Loucy (cell line): ENCODE measurements around the gene FUOM.
"Not testable (repeated sequence)": the region's sequence is repeated elsewhere in the genome, so short reads cannot be mapped to it uniquely, and the experiment has no call there.

Experiments
- H2AFZ ChIP-seq: fragments of 200-600 bp; sonication (generic); 2 replicates; pipeline ENCODE4 v1.6.0; 2016; ENCODE audit warnings: antibody characterized with exemption, mild to moderate bottlenecking, low read length, moderate library complexity
- H3F3A ChIP-seq: fragments of 200-600 bp; 2 replicates; pipeline ENCODE4 v1.6.0; 2016; ENCODE audit warnings: antibody characterized with exemption, low read depth, mild to moderate bottlenecking
- H3K27me3 ChIP-seq: fragments of 200-600 bp; sonication (generic); 2 replicates; pipeline ENCODE4 v1.6.1; 2014; ENCODE audit warnings: low read length, mild to moderate bottlenecking; ENCODE audit not compliant: insufficient read depth, poor library complexity, severe bottlenecking
- H3K36me3 ChIP-seq: fragments of 200-600 bp; sonication (generic); 2 replicates; pipeline ENCODE4 v1.6.1; 2016; ENCODE audit warnings: low read length; ENCODE audit not compliant: insufficient read depth
- H3K4me1 ChIP-seq: fragments of 200-600 bp; sonication (generic); 2 replicates; pipeline ENCODE4 v1.5.1; 2014; ENCODE audit warnings: low read length, mild to moderate bottlenecking; ENCODE audit not compliant: insufficient read depth, poor library complexity, severe bottlenecking
- H3K4me2 ChIP-seq: fragments of 200-600 bp; sonication (generic); 2 replicates; pipeline ENCODE4 v1.6.0; 2014; ENCODE audit warnings: antibody characterized with exemption, low read length, low read depth, mild to moderate bottlenecking; ENCODE audit not compliant: poor library complexity, severe bottlenecking
- H3K4me3 ChIP-seq: fragments of 200-600 bp; sonication (generic); 2 replicates; pipeline ENCODE4 v1.5.1; 2014; ENCODE audit warnings: low read length, mild to moderate bottlenecking, mixed read lengths; ENCODE audit not compliant: poor library complexity, severe bottlenecking
- H3K79me2 ChIP-seq: fragments of 200-600 bp; sonication (generic); 2 replicates; pipeline ENCODE4 v1.6.1; 2014; ENCODE audit warnings: low read length; ENCODE audit not compliant: insufficient read depth
- H3K9ac ChIP-seq: fragments of 200-600 bp; sonication (generic); 2 replicates; pipeline ENCODE4 v1.6.0; 2014; ENCODE audit warnings: mild to moderate bottlenecking, low read depth, low read length, moderate library complexity; ENCODE audit not compliant: poor library complexity, severe bottlenecking
- H3K9me2 ChIP-seq: fragments of 200-600 bp; sonication (generic); replicated peaks from 2 replicates; pipeline ENCODE4 v1.6.1; 2016; ENCODE audit warnings: low read depth, low read length, mixed read lengths
- H3K9me3 ChIP-seq: fragments of 200-600 bp; sonication (generic); 2 replicates; pipeline ENCODE4 v1.6.1; 2014; ENCODE audit warnings: mild to moderate bottlenecking, antibody characterized with exemption, low read length, low read depth; ENCODE audit not compliant: insufficient read depth
- H4K20me1 ChIP-seq: fragments of 200-600 bp; sonication (generic); 2 replicates; pipeline ENCODE4 v1.6.0; 2014; ENCODE audit warnings: antibody characterized with exemption, low read length, mild to moderate bottlenecking; ENCODE audit not compliant: insufficient read depth, poor library complexity, severe bottlenecking
- EZH2phosphoT487 ChIP-seq: fragments of 200-600 bp; IDR thresholded peaks from 2 replicates; pipeline ENCODE4 v1.6.1; 2018; ENCODE audit warnings: antibody characterized with exemption, mild to moderate bottlenecking, moderate library complexity, borderline replicate concordance
- TF ChIP-seq, protein P1 (sequence below): fragments of 200-600 bp; sonication (generic); conservative IDR thresholded peaks from 2 replicates; pipeline ENCODE4 v1.5.1; 2014; ENCODE audit warnings: mild to moderate bottlenecking, antibody characterized with exemption, low read length

FUOM gene

DNA sequence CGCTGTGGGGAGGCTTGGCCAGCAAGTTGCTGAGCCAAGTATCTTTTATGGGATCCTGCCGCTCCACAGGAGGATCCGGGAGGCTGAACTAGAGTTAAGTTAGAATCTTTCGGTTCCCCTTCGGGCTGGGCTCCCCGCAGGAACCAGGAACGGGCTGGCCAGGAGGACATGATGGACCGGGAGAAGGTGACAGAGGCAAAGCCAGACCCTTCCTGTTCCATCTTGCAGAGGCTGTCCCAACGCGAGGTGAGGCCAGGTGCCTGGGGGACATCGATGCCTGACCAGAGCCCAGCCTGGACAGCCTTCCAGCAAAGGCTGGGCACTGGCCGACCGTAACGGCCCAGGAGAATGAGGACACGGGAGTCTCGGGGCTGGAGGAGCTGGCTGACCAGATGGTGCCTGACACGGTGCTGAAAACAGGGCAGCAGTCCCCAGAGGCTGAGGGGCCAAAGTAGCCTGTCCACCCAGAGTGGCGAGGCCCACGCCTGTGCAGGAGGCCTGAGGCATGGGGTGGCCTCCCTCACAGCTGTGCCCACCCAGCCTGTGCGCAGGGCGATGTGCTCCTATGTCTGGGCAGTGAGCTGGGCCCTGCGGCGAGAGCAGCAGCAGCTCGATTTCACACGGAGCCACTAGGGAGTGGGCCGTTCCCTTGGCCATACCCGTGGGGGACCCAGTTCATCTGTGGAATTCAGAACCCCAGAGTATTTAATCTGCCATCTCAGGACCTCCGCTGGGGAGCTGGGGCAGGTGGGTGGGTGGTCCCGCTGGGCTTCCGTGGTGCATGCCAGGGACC is 19.4 kb upstream of the FUOM start:
- peak overlapping the region; percentile 97 for H3K4me2 ChIP-seq
- H3K79me2 ChIP-seq, result peaks cover 4% of the 10 kb centered on the region
- H3K9me2 ChIP-seq, result no peaks in the 10 kb centered on the region
- peaks cover 22% of the 10 kb centered on the region for H3K4me1 ChIP-seq
- no peaks in the 10 kb centered on the region for H3K9me3 ChIP-seq
- no peak overlapping the region for H3K9ac ChIP-seq
- H3K27me3 ChIP-seq, result no peaks in the 10 kb centered on the region
- H3K36me3 ChIP-seq, result no peaks in the 10 kb centered on the region
- no peak overlapping the region for H2AFZ ChIP-seq
- no peak overlapping the region for H3K4me3 ChIP-seq
- H4K20me1 ChIP-seq, result peaks cover 3% of the 10 kb centered on the region
- H3F3A ChIP-seq, result no peaks in the 10 kb centered on the region; the same call in 1 of the 2 replicates
- TF ChIP-seq, protein P1, sequence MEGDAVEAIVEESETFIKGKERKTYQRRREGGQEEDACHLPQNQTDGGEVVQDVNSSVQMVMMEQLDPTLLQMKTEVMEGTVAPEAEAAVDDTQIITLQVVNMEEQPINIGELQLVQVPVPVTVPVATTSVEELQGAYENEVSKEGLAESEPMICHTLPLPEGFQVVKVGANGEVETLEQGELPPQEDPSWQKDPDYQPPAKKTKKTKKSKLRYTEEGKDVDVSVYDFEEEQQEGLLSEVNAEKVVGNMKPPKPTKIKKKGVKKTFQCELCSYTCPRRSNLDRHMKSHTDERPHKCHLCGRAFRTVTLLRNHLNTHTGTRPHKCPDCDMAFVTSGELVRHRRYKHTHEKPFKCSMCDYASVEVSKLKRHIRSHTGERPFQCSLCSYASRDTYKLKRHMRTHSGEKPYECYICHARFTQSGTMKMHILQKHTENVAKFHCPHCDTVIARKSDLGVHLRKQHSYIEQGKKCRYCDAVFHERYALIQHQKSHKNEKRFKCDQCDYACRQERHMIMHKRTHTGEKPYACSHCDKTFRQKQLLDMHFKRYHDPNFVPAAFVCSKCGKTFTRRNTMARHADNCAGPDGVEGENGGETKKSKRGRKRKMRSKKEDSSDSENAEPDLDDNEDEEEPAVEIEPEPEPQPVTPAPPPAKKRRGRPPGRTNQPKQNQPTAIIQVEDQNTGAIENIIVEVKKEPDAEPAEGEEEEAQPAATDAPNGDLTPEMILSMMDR, result no peak
- TF ChIP-seq EZH2phosphoT487, result no peak

DNA sequence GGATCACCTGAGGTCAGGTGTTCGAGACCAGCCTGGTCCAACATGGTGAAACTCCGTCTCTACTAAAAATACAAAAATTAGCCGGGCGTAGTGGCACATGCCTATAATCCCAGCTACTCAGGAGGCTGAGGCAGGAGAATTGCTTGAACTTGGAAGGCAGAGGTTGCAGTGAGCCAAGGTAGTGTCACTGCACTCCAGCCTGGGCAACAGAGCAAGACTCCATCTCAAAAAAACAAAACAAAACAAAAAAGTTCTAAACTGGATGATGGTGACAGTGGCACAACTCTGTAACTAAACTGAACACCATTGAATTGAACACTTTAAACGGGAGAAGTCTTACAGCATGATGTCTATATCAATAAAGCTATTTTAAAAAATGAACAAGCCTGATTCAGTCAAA is 18.4 kb upstream of the FUOM start:
- H3K9ac ChIP-seq, H3K27me3 ChIP-seq, H3K4me2 ChIP-seq, H3F3A ChIP-seq, H3K9me3 ChIP-seq, H3K9me2 ChIP-seq, H2AFZ ChIP-seq, H3K36me3 ChIP-seq, H4K20me1 ChIP-seq, H3K4me3 ChIP-seq: not testable (repeated sequence)
- Histone ChIP-seq H3K4me1 (peaks cover 25% of the 10 kb centered on the region), H3K79me2 (peaks cover 14% of the 10 kb centered on the region)

DNA sequence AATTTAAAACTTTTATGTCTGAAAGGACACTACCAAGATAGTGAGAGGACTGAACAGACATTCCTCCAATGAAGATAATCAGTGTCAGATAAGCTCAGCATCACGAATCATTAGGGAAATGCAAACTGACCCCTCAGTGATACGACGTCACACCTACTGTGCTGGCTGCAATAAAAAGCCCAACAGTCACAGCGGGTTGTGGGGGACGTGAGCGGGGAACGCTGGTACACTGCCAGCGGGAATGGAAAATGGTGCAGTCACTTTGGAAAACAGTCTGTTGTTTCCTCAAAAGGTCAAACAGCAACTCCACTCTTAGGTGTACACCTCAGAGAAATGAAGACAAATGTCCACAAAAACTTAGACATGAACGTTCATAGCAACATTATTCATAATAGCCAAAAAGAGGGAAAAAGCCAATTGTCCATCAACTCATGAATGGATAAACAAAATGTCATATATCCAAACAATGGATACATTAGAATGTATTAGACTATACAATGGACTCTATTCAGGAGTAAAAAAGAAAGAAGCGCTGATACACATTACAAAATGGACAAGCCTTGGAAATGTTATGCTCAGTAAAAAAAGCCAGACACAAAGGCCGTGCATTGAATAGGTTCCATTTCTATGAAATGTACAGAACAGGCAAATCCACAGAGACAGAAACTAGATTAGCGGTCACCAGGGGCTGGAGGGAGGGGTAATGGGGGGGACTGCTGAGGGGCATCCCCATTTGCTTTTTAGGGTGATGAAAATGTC is 17.7 kb upstream of the FUOM start:
- Histone ChIP-seq H3K27me3 (no peaks in the 10 kb centered on the region), H4K20me1 (peaks cover 6% of the 10 kb centered on the region), H3K9me2 (no peaks in the 10 kb centered on the region), H2AFZ (no peak overlapping the region), H3F3A (no peaks in the 10 kb centered on the region; the same call in 1 of the 2 replicates), H3K4me2 (no peak overlapping the region), H3K9ac (no peak overlapping the region), H3K4me1 (peaks cover 25% of the 10 kb centered on the region), H3K79me2 (peaks cover 16% of the 10 kb centered on the region), H3K4me3 (no peak overlapping the region), H3K9me3 (no peaks in the 10 kb centered on the region), H3K36me3 (no peaks in the 10 kb centered on the region)
- TF ChIP-seq, protein P1, result no peak
- TF ChIP-seq EZH2phosphoT487, result no peak
